Nephron (organoid): ENCODE data around the gene TLE6.
A peak's percentile ranks its signal among the peaks of the same experiment; 100 is the strongest.

ENCODE experiments used
- H3K27ac Mint-ChIP-seq, 3 experiments: 2 replicates each; pipeline ENCODE4 v1.8.0; 2020; ENCODE audit warnings: mixed read lengths in 3 of 3, mild to moderate bottlenecking in 2 of 3, moderate library complexity in 1 of 3
- H3K27me3 Mint-ChIP-seq: 2 replicates; pipeline ENCODE4 v1.8.0; 2021; ENCODE audit warnings: low read depth, mild to moderate bottlenecking, moderate library complexity, mixed read lengths
- H3K36me3 Mint-ChIP-seq: 2 replicates; pipeline ENCODE4 v1.8.0; 2020; ENCODE audit warnings: low read depth, mixed read lengths
- H3K4me1 Mint-ChIP-seq: 2 replicates; pipeline ENCODE4 v1.8.0; 2020; ENCODE audit warnings: mixed read lengths
- H3K4me3 Mint-ChIP-seq, 3 experiments: 2 replicates each; pipeline ENCODE4 v1.8.0; 2020; ENCODE audit warnings: mild to moderate bottlenecking in 3 of 3, mixed read lengths in 3 of 3, moderate library complexity in 2 of 3
- H3K9me3 Mint-ChIP-seq: 2 replicates; pipeline ENCODE4 v1.8.0; 2020; ENCODE audit warnings: mixed read lengths
- CTCF ChIP-seq, 3 experiments: fragments of 200-600 bp; sonication (generic); IDR thresholded peaks; one replicate each; pipeline ENCODE4 v1.5.0; 2021; ENCODE audit warnings: antibody characterized with exemption in 3 of 3; ENCODE audit not compliant: unreplicated experiment in 3 of 3

TLE6 gene

GRCh38 chr19:3024509-3024869 lies 47.1 kb downstream of the TLE6 start:
- no peak for TF ChIP-seq CTCF (IDR thresholded peaks at IDR 0.05; ENCODE audit: unreplicated experiment in 3 of 3)
- H3K36me3 Mint-ChIP-seq = no peaks in the 10 kb centered on the region
- no peak overlapping the region for H3K27ac Mint-ChIP-seq
- peaks cover 53% of the 10 kb centered on the region for H3K27me3 Mint-ChIP-seq
- no peaks in the 10 kb centered on the region for H3K9me3 Mint-ChIP-seq
- peaks cover 5% of the 10 kb centered on the region for H3K4me1 Mint-ChIP-seq
- peak overlapping the region in 1 of 3 experiments; percentile 36 for H3K4me3 Mint-ChIP-seq

- Mint-ChIP-seq H3K27ac (no peak overlapping the region), H3K9me3 (no peaks in the 10 kb centered on the region), H3K27me3 (peaks cover 54% of the 10 kb centered on the region), H3K4me1 (peaks cover 5% of the 10 kb centered on the region), H3K4me3 (peak overlapping the region in 2 of 3 experiments; percentile 51 to 57), H3K36me3 (no peaks in the 10 kb centered on the region)
- no peak for TF ChIP-seq CTCF (IDR thresholded peaks at IDR 0.05; ENCODE audit: unreplicated experiment in 3 of 3)
Observed at GRCh38 chr19:3024870-3025548, 47.6 kb downstream of the TLE6 start.

GRCh38 chr19:3025549-3025886 lies 48.2 kb downstream of the TLE6 start:
- Mint-ChIP-seq H3K27ac (no peak overlapping the region), H3K27me3 (peaks cover 59% of the 10 kb centered on the region), H3K4me3 (peak overlapping the region in 2 of 3 experiments; percentile 51 to 57), H3K36me3 (no peaks in the 10 kb centered on the region), H3K9me3 (no peaks in the 10 kb centered on the region), H3K4me1 (peaks cover 5% of the 10 kb centered on the region)
- no peak for TF ChIP-seq CTCF (IDR thresholded peaks at IDR 0.05; ENCODE audit: unreplicated experiment in 3 of 3)

GRCh38 chr19:3026768-3027167 lies 49.4 kb downstream of the TLE6 start:
- no peak for TF ChIP-seq CTCF (IDR thresholded peaks at IDR 0.05; ENCODE audit: unreplicated experiment in 3 of 3)
- H3K36me3 Mint-ChIP-seq = no peaks in the 10 kb centered on the region
- H3K27ac Mint-ChIP-seq = no peak overlapping the region
- peaks cover 71% of the 10 kb centered on the region for H3K27me3 Mint-ChIP-seq
- H3K9me3 Mint-ChIP-seq = peaks cover 3% of the 10 kb centered on the region
- H3K4me3 Mint-ChIP-seq = no peak overlapping the region
- peaks cover 5% of the 10 kb centered on the region for H3K4me1 Mint-ChIP-seq

GRCh38 chr19:3027292-3027691 lies 49.9 kb downstream of the TLE6 start:
- TF ChIP-seq CTCF (IDR thresholded peaks at IDR 0.05; ENCODE audit: unreplicated experiment in 3 of 3) = no peak
- Mint-ChIP-seq H3K36me3 (no peaks in the 10 kb centered on the region), H3K27ac (peak overlapping the region in 1 of 3 experiments; percentile 44), H3K9me3 (peaks cover 3% of the 10 kb centered on the region), H3K4me3 (peak overlapping the region; percentile 75 to 84 (median 83)), H3K27me3 (peaks cover 77% of the 10 kb centered on the region), H3K4me1 (peaks cover 5% of the 10 kb centered on the region)

- Mint-ChIP-seq H3K4me3 (peak overlapping the region; percentile 75 to 84 (median 83)), H3K27me3 (peaks cover 77% of the 10 kb centered on the region), H3K27ac (peak overlapping the region in 2 of 3 experiments; percentile 37 to 44), H3K9me3 (peaks cover 3% of the 10 kb centered on the region), H3K36me3 (no peaks in the 10 kb centered on the region), H3K4me1 (peaks cover 5% of the 10 kb centered on the region)
- TF ChIP-seq CTCF (IDR thresholded peaks at IDR 0.05; ENCODE audit: unreplicated experiment in 3 of 3) = no peak
Observed at GRCh38 chr19:3027981-3028304, 50.6 kb downstream of the TLE6 start.
